Endothelial cell of umbilical vein (primary cell): ENCODE data around the gene ALDH1L2. TPM values are rescaled to one million over a fixed set of nuclear protein-coding genes. Genes with fewer than 3 reads are reported as not detected.

ENCODE experiments used
- BruUV-seq: library from RNA; stranded (reverse); fragments of 400-500 nt; replicated peaks from 2 replicates; lab custom pipeline; 2021; lab: Mats Ljungman, UMichigan
- CTCF ChIA-PET: fragments of 300-600, 350-600 bp; sonication (Branson Sonifier 250); formaldehyde crosslinking; loops from one replicate; lab custom pipeline; 2021; ENCODE audit warnings: antibody characterized with exemption, inconsistent platforms; lab: Charles Lee
- POLR2A ChIA-PET: fragments of 300-600, 350-600 bp; sonication (Branson Sonifier 250); formaldehyde crosslinking; loops from one replicate; lab custom pipeline; 2021; ENCODE audit warnings: antibody characterized with exemption, inconsistent platforms; lab: Charles Lee
- DNase-seq: peaks from one replicate; pipeline ENCODE4 v3.0.0-alpha.2; 2011; ENCODE audit warnings: low read depth, low spot score
- FAIRE-seq: peaks from 2 replicates; lab custom pipeline; 2011; peaks lifted over from hg19 to GRCh38; lab: Jason Lieb, UNC
- H2AFZ ChIP-seq: 2 replicates; pipeline ENCODE4 v1.6.0; 2012; ENCODE audit warnings: low read depth, low read length, control low read depth, inconsistent platforms
- H3K27ac ChIP-seq: 2 replicates; pipeline ENCODE4 v1.5.1; 2011; ENCODE audit warnings: low read depth, mild to moderate bottlenecking, control low read depth, low read length, moderate library complexity; ENCODE audit not compliant: insufficient read depth
- H3K27me3 ChIP-seq, 2 experiments: 2 replicates each; pipeline versions ENCODE4 v1.6.0 to v1.6.1; 2011; ENCODE audit warnings: low read length in 2 of 2, mixed read lengths in 1 of 2; ENCODE audit not compliant: control insufficient read depth in 2 of 2, insufficient read depth in 2 of 2
- H3K36me3 ChIP-seq, 2 experiments: 2 replicates in 1 of 2; 3 replicates in 1 of 2; pipeline ENCODE4 v1.5.1; 2011; ENCODE audit warnings: low read length in 2 of 2, mild to moderate bottlenecking in 1 of 2, moderate library complexity in 1 of 2; ENCODE audit not compliant: control insufficient read depth in 2 of 2, insufficient read depth in 2 of 2; ENCODE audit errors: extremely low read depth in 1 of 2
- H3K4me1 ChIP-seq: 3 replicates; pipeline ENCODE4 v1.5.1; 2011; ENCODE audit warnings: mild to moderate bottlenecking, low read length; ENCODE audit not compliant: control insufficient read depth, insufficient read depth; ENCODE audit errors: extremely low read depth
- H3K4me2 ChIP-seq: 2 replicates; pipeline ENCODE4 v1.6.1; 2011; ENCODE audit warnings: low read length, control low read depth, mixed read lengths; ENCODE audit not compliant: insufficient read depth
- H3K4me3 ChIP-seq, 3 experiments: fragments of 200-600 bp in 1 of 3; sonication (generic), shearing (Covaris generic) in 1 of 3; replicated peaks in 1 of 3; 2 replicates each; pipeline ENCODE4 v1.5.1; 2011 to 2016; ENCODE audit warnings: control low read depth in 3 of 3, low read length in 3 of 3, mild to moderate bottlenecking in 2 of 3, inconsistent platforms in 1 of 3, low read depth in 1 of 3, moderate library complexity in 1 of 3; ENCODE audit not compliant: insufficient read depth in 1 of 3
- H3K79me2 ChIP-seq: 2 replicates; pipeline ENCODE4 v1.6.0; 2012; ENCODE audit warnings: low read length, inconsistent platforms; ENCODE audit not compliant: control insufficient read depth, insufficient read depth
- H3K9ac ChIP-seq: replicated peaks from 2 replicates; pipeline ENCODE3; 2011; ENCODE audit warnings: low read length, control low read depth; ENCODE audit not compliant: insufficient read depth; ENCODE audit errors: extremely low read depth
- H3K9me1 ChIP-seq: replicated peaks from 3 replicates; pipeline ENCODE4 v1.6.0; 2011; ENCODE audit warnings: mild to moderate bottlenecking, low read length; ENCODE audit not compliant: control insufficient read depth, insufficient read depth; ENCODE audit errors: extremely low read depth
- H3K9me3 ChIP-seq: replicated peaks from 2 replicates; pipeline ENCODE4 v1.5.1; 2012; ENCODE audit warnings: low read length, inconsistent platforms; ENCODE audit not compliant: control insufficient read depth, insufficient read depth
- H4K20me1 ChIP-seq: replicated peaks from 2 replicates; pipeline ENCODE3; 2011; ENCODE audit warnings: mild to moderate bottlenecking, low read length; ENCODE audit not compliant: control insufficient read depth, insufficient read depth; ENCODE audit errors: extremely low read depth
- CTCF ChIP-seq, 2 donors: IDR thresholded peaks; 1 replicate in 1 of 2; 2 replicates in 1 of 2; pipeline ENCODE4 v1.5.1; 2011; ENCODE audit warnings: low read length in 2 of 2, mild to moderate bottlenecking in 2 of 2, moderate library complexity in 2 of 2, control low read depth in 1 of 2, inconsistent platforms in 1 of 2, low read depth in 1 of 2; ENCODE audit not compliant: insufficient read depth in 1 of 2; ENCODE audit errors: extremely low read depth in 1 of 2
- EZH2 ChIP-seq: IDR thresholded peaks from 2 replicates; pipeline ENCODE4 v1.6.1; 2012; ENCODE audit warnings: borderline replicate concordance, low read depth, mild to moderate bottlenecking, moderate library complexity, low read length, inconsistent platforms; ENCODE audit not compliant: severe bottlenecking
- FOS ChIP-seq: IDR thresholded peaks from 2 replicates; pipeline ENCODE4 v1.6.1; 2011; ENCODE audit warnings: mild to moderate bottlenecking, low read length, moderate library complexity, borderline replicate concordance; ENCODE audit not compliant: insufficient read depth
- GATA2 ChIP-seq: IDR thresholded peaks from 2 replicates; pipeline ENCODE4 v1.7.0; 2011; ENCODE audit warnings: low read depth, mild to moderate bottlenecking, moderate library complexity, mixed read lengths, low read length; ENCODE audit not compliant: insufficient read length, insufficient read depth
- JUN ChIP-seq: IDR thresholded peaks from 2 replicates; pipeline ENCODE4 v1.6.1; 2011; ENCODE audit warnings: borderline replicate concordance, low read depth; ENCODE audit not compliant: insufficient read length, insufficient read depth
- MAX ChIP-seq: IDR thresholded peaks from 2 replicates; pipeline ENCODE4 v1.6.1; 2011; ENCODE audit not compliant: insufficient read depth, insufficient read length
- MYC ChIP-seq: IDR thresholded peaks from one replicate; pipeline ENCODE4 v1.6.1; 2011; ENCODE audit warnings: mild to moderate bottlenecking, low read depth, low read length
- POLR2A ChIP-seq: IDR thresholded peaks from 2 replicates; pipeline ENCODE4 v1.6.1; 2012; ENCODE audit warnings: low read depth, mild to moderate bottlenecking, control low read depth, low read length
- POLR2AphosphoS5 ChIP-seq: IDR thresholded peaks from 2 replicates; pipeline ENCODE4 v1.6.1; 2012; ENCODE audit warnings: low read depth, mild to moderate bottlenecking, control low read depth, low read length, moderate library complexity; ENCODE audit not compliant: insufficient read depth
- dilution Hi-C: fragments of 300-500 bp; cut with MboI; formaldehyde crosslinking; loops from one replicate; pipeline ENCODE4 v1.15.0; 2019; ENCODE audit warnings: low sequenced_read_pairs; ENCODE audit not compliant: extremely low pct_ligation_motif_present
- intact Hi-C: fragments of 100-400 bp; cut with micrococcal nuclease; formaldehyde crosslinking; loops from one replicate; pipeline ENCODE4 v1.10.0; 2022
- polyA plus RNA-seq, 4 experiments: library from polyadenylated mRNA; depleted of rRNA in 3 of 4; stranded (reverse) in 3 of 4; unstranded in 1 of 4; fragments of >200 nt; gene quantifications; 2 replicates each; pipeline versions ENCODE4 v1.2.1 to v1.2.3, GENCODE V29; 2011 to 2012; ENCODE audit warnings: missing spikeins in 1 of 4
- total RNA-seq: library from RNA; stranded (reverse); gene quantifications from 2 replicates; pipeline ENCODE4 v1.2.3, GENCODE V29; 2021

Gene ALDH1L2
- total and polyA plus RNA-seq, 2 donors (not counting 3 experiments of a cell fraction or from before 2014, with no cell fraction given): 1.4 to 2.5 TPM

GRCh38 chr12:105020241-105020962, 63.9 kb downstream of the ALDH1L2 start:
- H3K9me1 ChIP-seq: no peaks in the 10 kb centered on the region
- no TSS peak for BruUV-seq
- no peaks in the 10 kb centered on the region for H3K4me1 ChIP-seq
- dilution Hi-C loops: no loop called here
- H3K9me3 ChIP-seq: no peaks in the 10 kb centered on the region
- H3K4me2 ChIP-seq: no peak overlapping the region
- H3K36me3 ChIP-seq: peaks cover 0 to 2% of the 10 kb centered on the region in 2 experiments
- no peak overlapping the region for H2AFZ ChIP-seq
- H3K27me3 ChIP-seq: no peaks in the 10 kb centered on the region
- no peak overlapping the region for H3K9ac ChIP-seq
- no peaks in the 10 kb centered on the region for H4K20me1 ChIP-seq
- no peak for DNase-seq
- ChIA-PET CTCF (interaction anchor here (0.9 kb wide), 1 partner anchor 33 kb away, joined by 3 read pairs; no protein-coding TSS in a partner anchor), POLR2A (no interaction called here)
- no peak overlapping the region for H3K27ac ChIP-seq
- H3K79me2 ChIP-seq: no peaks in the 10 kb centered on the region
- TF ChIP-seq FOS (no peak), POLR2AphosphoS5 (no peak), MYC (no peak), GATA2 (no peak), MAX (no peak), EZH2 (no peak), JUN (no peak), CTCF (IDR thresholded peaks at IDR 0.05; ENCODE audit: extremely low read depth in 1 of 2, insufficient read depth in 1 of 2, low read depth in 1 of 2, low read length in 2 of 2) (no peak), POLR2A (no peak)
- no peak overlapping the region for H3K4me3 ChIP-seq
- FAIRE-seq: no peak
- intact Hi-C loops: no loop called here
